ENCODE measurements around the gene EPS8L2. TPM values are rescaled to one million over a fixed set of nuclear protein-coding genes. Genes with fewer than 3 reads are reported as not detected.

Gene EPS8L2
- total RNA-seq, 1 experiment from 2014 or later, result 3.7 TPM

- Histone ChIP-seq H3K4me3 (ENCODE audit: insufficient read depth, low read depth, low read length) (no peak overlapping the region), H3K27me3 (ENCODE audit: control insufficient read depth, insufficient read depth, low read length) (no peaks in the 10 kb centered on the region), H3K36me3 (replicated peaks; ENCODE audit: control insufficient read depth, insufficient read depth, low read length) (peaks cover 38% of the 10 kb centered on the region)
- DNase-seq, result peak; percentile 48
Measured at GRCh38 chr11:763549-764321, 57.7 kb downstream of the EPS8L2 start.

GRCh38 chr11:764322-765024 lies 58.4 kb downstream of the EPS8L2 start:
- H3K4me3 ChIP-seq (ENCODE audit: insufficient read depth, low read depth, low read length), result no peak overlapping the region
- H3K36me3 ChIP-seq (replicated peaks; ENCODE audit: control insufficient read depth, insufficient read depth, low read length), result peaks cover 32% of the 10 kb centered on the region
- no peaks in the 10 kb centered on the region for H3K27me3 ChIP-seq (ENCODE audit: control insufficient read depth, insufficient read depth, low read length)
- peak; percentile 73 for DNase-seq

- peaks cover 31% of the 10 kb centered on the region for H3K36me3 ChIP-seq (replicated peaks; ENCODE audit: control insufficient read depth, insufficient read depth, low read length)
- no peaks in the 10 kb centered on the region for H3K27me3 ChIP-seq (ENCODE audit: control insufficient read depth, insufficient read depth, low read length)
- no peak overlapping the region for H3K4me3 ChIP-seq (ENCODE audit: insufficient read depth, low read depth, low read length)
- peak; percentile 94 for DNase-seq
Measured at GRCh38 chr11:765025-765801, 59.2 kb downstream of the EPS8L2 start.

GRCh38 chr11:765802-766091 lies 59.7 kb downstream of the EPS8L2 start:
- DNase-seq, result no peak
- no peaks in the 10 kb centered on the region for H3K27me3 ChIP-seq (ENCODE audit: control insufficient read depth, insufficient read depth, low read length)
- no peak overlapping the region for H3K4me3 ChIP-seq (ENCODE audit: insufficient read depth, low read depth, low read length)
- H3K36me3 ChIP-seq (replicated peaks; ENCODE audit: control insufficient read depth, insufficient read depth, low read length), result peaks cover 30% of the 10 kb centered on the region

- Histone ChIP-seq H3K27me3 (ENCODE audit: control insufficient read depth, insufficient read depth, low read length) (no peaks in the 10 kb centered on the region), H3K4me3 (ENCODE audit: insufficient read depth, low read depth, low read length) (no peak overlapping the region), H3K36me3 (replicated peaks; ENCODE audit: control insufficient read depth, insufficient read depth, low read length) (peaks cover 31% of the 10 kb centered on the region)
- peak; percentile 40 for DNase-seq
Measured at GRCh38 chr11:766106-766935, 60.3 kb downstream of the EPS8L2 start.

- peaks cover 28% of the 10 kb centered on the region for H3K36me3 ChIP-seq (replicated peaks; ENCODE audit: control insufficient read depth, insufficient read depth, low read length)
- DNase-seq, result no peak
- no peaks in the 10 kb centered on the region for H3K27me3 ChIP-seq (ENCODE audit: control insufficient read depth, insufficient read depth, low read length)
- no peak overlapping the region for H3K4me3 ChIP-seq (ENCODE audit: insufficient read depth, low read depth, low read length)
Measured at GRCh38 chr11:766936-767210, 60.8 kb downstream of the EPS8L2 start.

- H3K36me3 ChIP-seq (replicated peaks; ENCODE audit: control insufficient read depth, insufficient read depth, low read length), result peaks cover 27% of the 10 kb centered on the region
- no peaks in the 10 kb centered on the region for H3K27me3 ChIP-seq (ENCODE audit: control insufficient read depth, insufficient read depth, low read length)
- no peak overlapping the region for H3K4me3 ChIP-seq (ENCODE audit: insufficient read depth, low read depth, low read length)
- peak; percentile 44 for DNase-seq
Measured at GRCh38 chr11:767238-767637, 61.2 kb downstream of the EPS8L2 start.

- DNase-seq, result no peak
- Histone ChIP-seq H3K36me3 (replicated peaks; ENCODE audit: control insufficient read depth, insufficient read depth, low read length) (peaks cover 13% of the 10 kb centered on the region), H3K4me3 (ENCODE audit: insufficient read depth, low read depth, low read length) (no peak overlapping the region), H3K27me3 (ENCODE audit: control insufficient read depth, insufficient read depth, low read length) (no peaks in the 10 kb centered on the region)
Measured at GRCh38 chr11:769887-770641, 64.0 kb downstream of the EPS8L2 start.

GRCh38 chr11:770642-771616 lies 64.9 kb downstream of the EPS8L2 start:
- Histone ChIP-seq H3K27me3 (ENCODE audit: control insufficient read depth, insufficient read depth, low read length) (no peaks in the 10 kb centered on the region), H3K4me3 (ENCODE audit: insufficient read depth, low read depth, low read length) (no peak overlapping the region), H3K36me3 (replicated peaks; ENCODE audit: control insufficient read depth, insufficient read depth, low read length) (peaks cover 13% of the 10 kb centered on the region)
- no peak for DNase-seq

GRCh38 chr11:771617-772204 lies 65.7 kb downstream of the EPS8L2 start:
- Histone ChIP-seq H3K4me3 (ENCODE audit: insufficient read depth, low read depth, low read length) (no peak overlapping the region), H3K27me3 (ENCODE audit: control insufficient read depth, insufficient read depth, low read length) (no peaks in the 10 kb centered on the region), H3K36me3 (replicated peaks; ENCODE audit: control insufficient read depth, insufficient read depth, low read length) (peaks cover 9% of the 10 kb centered on the region)
- no peak for DNase-seq

GRCh38 chr11:772429-773390 lies 66.7 kb downstream of the EPS8L2 start:
- peaks cover 9% of the 10 kb centered on the region for H3K36me3 ChIP-seq (replicated peaks; ENCODE audit: control insufficient read depth, insufficient read depth, low read length)
- DNase-seq, result no peak
- H3K27me3 ChIP-seq (ENCODE audit: control insufficient read depth, insufficient read depth, low read length), result no peaks in the 10 kb centered on the region
- no peak overlapping the region for H3K4me3 ChIP-seq (ENCODE audit: insufficient read depth, low read depth, low read length)

GRCh38 chr11:773425-773824 lies 67.4 kb downstream of the EPS8L2 start:
- Histone ChIP-seq H3K4me3 (ENCODE audit: insufficient read depth, low read depth, low read length) (no peak overlapping the region), H3K36me3 (replicated peaks; ENCODE audit: control insufficient read depth, insufficient read depth, low read length) (peaks cover 9% of the 10 kb centered on the region), H3K27me3 (ENCODE audit: control insufficient read depth, insufficient read depth, low read length) (no peaks in the 10 kb centered on the region)
- DNase-seq, result no peak
